Caco-2 (cell line): ENCODE data around the gene RASIP1. TPM values are rescaled to one million over a fixed set of nuclear protein-coding genes. Genes with fewer than 3 reads are reported as not detected.

Experiments used
- BruUV-seq: library from RNA; stranded (reverse); fragments of 400-500 nt; replicated peaks from 2 replicates; lab custom pipeline; 2021; lab: Mats Ljungman, UMichigan
- CTCF ChIA-PET: fragments of 300-600 bp; sonication (Branson Sonifier 250); formaldehyde crosslinking; loops from one replicate; lab custom pipeline; 2022; ENCODE audit warnings: antibody characterized with exemption; lab: Charles Lee
- POLR2A ChIA-PET: fragments of 300-600 bp; sonication (Branson Sonifier 250); formaldehyde crosslinking; loops from one replicate; lab custom pipeline; 2022; ENCODE audit warnings: antibody characterized with exemption; lab: Charles Lee
- DNase-seq, 2 experiments: peaks; one replicate each; pipeline versions ENCODE4 v3.0.0 to v3.0.0-alpha.2; 2020 to 2022
- H3K27me3 ChIP-seq: replicated peaks from 2 replicates; pipeline ENCODE4 v1.6.0; 2011; ENCODE audit warnings: low read length; ENCODE audit not compliant: control insufficient read depth, insufficient read depth
- H3K36me3 ChIP-seq: 2 replicates; pipeline ENCODE4 v1.5.1; 2011; ENCODE audit warnings: low read length; ENCODE audit not compliant: control insufficient read depth, insufficient read depth
- H3K4me1 ChIP-seq: fragments of 250-450 bp; sonication (Bioruptor Pico); 2 replicates; pipeline ENCODE4 v1.5.1; 2020; ENCODE audit warnings: mild to moderate bottlenecking
- H3K4me3 ChIP-seq: 2 replicates; pipeline ENCODE4 v1.5.1; 2011; ENCODE audit warnings: low read depth, mild to moderate bottlenecking, control low read depth, low read length
- H3K9me3 ChIP-seq: fragments of 250-450 bp; sonication (Bioruptor Pico); 2 replicates; pipeline ENCODE4 v1.5.1; 2020; ENCODE audit warnings: mild to moderate bottlenecking, moderate library complexity
- H3K27ac Mint-ChIP-seq: one replicate; pipeline ENCODE4 v1.8.0; 2022; ENCODE audit warnings: mixed read lengths; ENCODE audit not compliant: unreplicated experiment
- H3K27me3 Mint-ChIP-seq: one replicate; pipeline ENCODE4 v1.8.0; 2022; ENCODE audit warnings: mixed read lengths; ENCODE audit not compliant: insufficient read depth, unreplicated experiment
- H3K36me3 Mint-ChIP-seq: one replicate; pipeline ENCODE4 v1.8.0; 2022; ENCODE audit warnings: mild to moderate bottlenecking, mixed read lengths; ENCODE audit not compliant: insufficient read depth, unreplicated experiment
- H3K4me1 Mint-ChIP-seq: one replicate; pipeline ENCODE4 v1.8.0; 2022; ENCODE audit warnings: low read depth, mixed read lengths; ENCODE audit not compliant: unreplicated experiment
- H3K4me3 Mint-ChIP-seq: one replicate; pipeline ENCODE4 v1.8.0; 2022; ENCODE audit warnings: mild to moderate bottlenecking, moderate library complexity, mixed read lengths; ENCODE audit not compliant: unreplicated experiment
- H3K9me3 Mint-ChIP-seq: one replicate; pipeline ENCODE4 v1.8.0; 2022; ENCODE audit warnings: mixed read lengths; ENCODE audit not compliant: unreplicated experiment
- CTCF ChIP-seq, 2 experiments: fragments of 200-600 bp in 1 of 2; IDR thresholded peaks; 1 replicate in 1 of 2; 2 replicates in 1 of 2; pipeline versions ENCODE4 v1.5.1 to v1.8.0; 2011 to 2022; ENCODE audit warnings: antibody characterized with exemption in 1 of 2, control low read depth in 1 of 2, inconsistent platforms in 1 of 2, low read depth in 1 of 2, low read length in 1 of 2, mild to moderate bottlenecking in 1 of 2, moderate library complexity in 1 of 2; ENCODE audit not compliant: insufficient read depth in 1 of 2, severe bottlenecking in 1 of 2, unreplicated experiment in 1 of 2
- intact Hi-C: fragments of 100-400 bp; cut with micrococcal nuclease; formaldehyde crosslinking; loops from one replicate; pipeline ENCODE4 v1.10.0; 2022; ENCODE audit not compliant: unreplicated experiment
- total RNA-seq: library from RNA; stranded (reverse); gene quantifications from 2 replicates; pipeline ENCODE4 v1.2.3, GENCODE V29; 2022

RASIP1 gene
- total RNA-seq, 1 experiment from 2014 or later, result 5.9 TPM

- H3K4me1 Mint-ChIP-seq, result peaks cover 37% of the 10 kb centered on the region
- H3K36me3 ChIP-seq, result no peaks in the 10 kb centered on the region
- intact Hi-C loops, result no loop called here
- no peaks in the 10 kb centered on the region for H3K27me3 ChIP-seq
- peaks cover 23% of the 10 kb centered on the region for H3K4me1 ChIP-seq
- POLR2A ChIA-PET, result interaction anchor here (0.6 kb wide), 2 partner anchors 176 to 1667 kb away, joined by 4 read pairs; no protein-coding TSS in a partner anchor
- no peak overlapping the region for H3K4me3 ChIP-seq
- no peaks in the 10 kb centered on the region for H3K9me3 ChIP-seq
- peaks cover 46% of the 10 kb centered on the region for H3K36me3 Mint-ChIP-seq
- H3K27me3 Mint-ChIP-seq, result no peaks in the 10 kb centered on the region
- BruUV-seq, result no TSS peak
- peak overlapping the region; percentile 73 for H3K27ac Mint-ChIP-seq
- no peak for DNase-seq
- TF ChIP-seq CTCF (IDR thresholded peaks at IDR 0.05; ENCODE audit: insufficient read depth in 1 of 2, low read depth in 1 of 2, low read length in 1 of 2, severe bottlenecking in 1 of 2, unreplicated experiment in 1 of 2), result no peak
- H3K9me3 Mint-ChIP-seq, result no peaks in the 10 kb centered on the region
- peak overlapping the region; percentile 7 for H3K4me3 Mint-ChIP-seq
- CTCF ChIA-PET, result no interaction called here
Observed at GRCh38 chr19:48716562-48717291, 23.7 kb downstream of the RASIP1 start.

- POLR2A ChIA-PET, result interaction anchor here (0.6 kb wide), 1 partner anchor 70 kb away, joined by 9 read pairs; no protein-coding TSS in a partner anchor
- Mint-ChIP-seq H3K4me1 (peaks cover 37% of the 10 kb centered on the region), H3K27me3 (no peaks in the 10 kb centered on the region), H3K36me3 (peaks cover 38% of the 10 kb centered on the region), H3K27ac (peak overlapping the region; percentile 90), H3K4me3 (no peak overlapping the region), H3K9me3 (no peaks in the 10 kb centered on the region)
- CTCF ChIA-PET, result interaction anchor here (0.7 kb wide), 1 partner anchor 569 kb away, joined by 6 read pairs; no protein-coding TSS in a partner anchor
- Histone ChIP-seq H3K9me3 (peaks cover 4% of the 10 kb centered on the region; the same call in 1 of the 2 replicates), H3K4me3 (no peak overlapping the region), H3K4me1 (peaks cover 23% of the 10 kb centered on the region), H3K36me3 (no peaks in the 10 kb centered on the region), H3K27me3 (no peaks in the 10 kb centered on the region)
- intact Hi-C loops, result no loop called here
- BruUV-seq, result no TSS peak
- TF ChIP-seq CTCF (IDR thresholded peaks at IDR 0.05; ENCODE audit: insufficient read depth in 1 of 2, low read depth in 1 of 2, low read length in 1 of 2, severe bottlenecking in 1 of 2, unreplicated experiment in 1 of 2), result no peak
- no peak for DNase-seq
Observed at GRCh38 chr19:48715681-48716171, 24.7 kb downstream of the RASIP1 start.
